ENCODE data around the gene NPW.
A peak's percentile ranks its signal among the peaks of the same experiment; 100 is the strongest.

The NPW gene

DNA sequence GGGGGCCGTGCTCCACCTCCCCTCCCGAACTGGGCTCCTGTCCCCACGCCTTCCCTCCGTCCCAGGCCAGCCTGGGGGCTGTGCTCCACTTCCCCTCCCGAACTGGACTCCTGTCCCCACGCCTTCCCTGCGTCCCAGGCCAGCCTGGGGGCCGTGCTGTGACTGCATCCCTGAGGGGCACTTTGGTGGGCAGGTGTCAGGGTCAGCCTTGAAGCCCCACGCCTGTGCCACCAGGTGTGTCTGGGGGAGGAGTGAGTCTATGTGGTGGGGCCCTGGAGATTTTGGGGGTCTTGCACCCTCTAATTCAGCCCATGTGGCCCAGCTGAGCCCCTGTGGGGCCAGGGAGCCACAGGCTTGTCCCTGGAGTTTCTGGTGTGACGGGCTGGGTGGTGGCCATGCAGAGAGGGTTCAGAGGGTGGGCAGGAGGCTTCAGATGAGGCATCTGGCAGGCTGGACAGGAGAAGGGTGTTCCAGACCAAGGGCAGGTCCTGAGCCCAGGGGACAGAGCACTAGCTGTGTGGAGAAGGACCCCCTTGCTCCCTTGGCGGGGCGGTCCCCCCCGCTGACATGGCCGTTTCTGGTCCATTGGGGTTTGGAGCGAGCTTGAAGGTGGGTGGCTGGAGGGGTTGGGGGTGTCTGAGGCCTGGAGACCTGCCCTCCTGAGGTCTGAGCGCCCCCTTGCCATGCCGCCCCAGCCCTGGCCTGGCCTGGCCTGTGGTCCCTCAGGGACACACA lies 15.3 kb downstream of the NPW start:
- H3K4me1 ChIP-seq (ENCODE audit: control insufficient read depth in 2 of 2, insufficient read depth in 1 of 2, low read depth in 1 of 2, low read length in 2 of 2) = peaks cover 7 to 29% of the 10 kb centered on the region in 2 donors
- H3K4ac ChIP-seq (ENCODE audit: low read length) = no peak overlapping the region
- H2BK12ac ChIP-seq (ENCODE audit: low read length) = peak overlapping the region; percentile 73
- H3K9me3 ChIP-seq (replicated peaks in 1 of 2; ENCODE audit: control insufficient read depth in 2 of 2, insufficient read depth in 1 of 2, low read depth in 1 of 2, low read length in 2 of 2) = no peaks in the 10 kb centered on the region
- no peak overlapping the region for H4K8ac ChIP-seq (ENCODE audit: low read depth, low read length)
- H3K4me2 ChIP-seq (ENCODE audit: insufficient read depth, low read length, poor library complexity, severe bottlenecking) = no peak overlapping the region
- H3K18ac ChIP-seq (ENCODE audit: low read length) = no peak overlapping the region
- peak overlapping the region; percentile 60 for H3K9ac ChIP-seq (ENCODE audit: low read depth, low read length, poor library complexity)
- peak overlapping the region; percentile 72 for H2BK120ac ChIP-seq (ENCODE audit: low read depth, low read length)
- no peak overlapping the region for H2AFZ ChIP-seq (ENCODE audit: low read length)
- no peaks in the 10 kb centered on the region for H3K27me3 ChIP-seq (ENCODE audit: control insufficient read depth in 3 of 3, insufficient read depth in 3 of 3, low read depth in 1 of 3, low read length in 3 of 3)
- WGBS, 2 donors (ENCODE audit: extremely low coverage in 2 of 2, insufficient read length in 2 of 2, insufficient replicate concordance in 1 of 2) = no CpG with 5 or more reads among the region's 17 CpGs
- no peak overlapping the region for H4K91ac ChIP-seq (ENCODE audit: low read depth, low read length, poor library complexity)
- H3K27ac ChIP-seq (replicated peaks; ENCODE audit: low read length) = no peak overlapping the region
- H2AK5ac ChIP-seq (ENCODE audit: low read depth, low read length) = no peak overlapping the region
- DNase-seq (ENCODE audit: low spot score) = no peak
- H2BK5ac ChIP-seq (ENCODE audit: low read length) = no peak overlapping the region
- H2BK15ac ChIP-seq (ENCODE audit: low read length) = no peak overlapping the region
- H3K36me3 ChIP-seq (replicated peaks in 1 of 2; ENCODE audit: control insufficient read depth in 2 of 2, insufficient read depth in 2 of 2, low read length in 2 of 2) = peaks cover 0 to 2% of the 10 kb centered on the region in 2 donors
- H3K14ac ChIP-seq (ENCODE audit: low read length) = no peak overlapping the region
- peak overlapping the region in 1 of 2 donors; percentile 36 for H3K4me3 ChIP-seq (ENCODE audit: low read length in 2 of 2)
- peak overlapping the region; percentile 85 for H3K23ac ChIP-seq (ENCODE audit: low read depth, low read length, poor library complexity)
- peaks cover 3% of the 10 kb centered on the region for H3K79me1 ChIP-seq (ENCODE audit: low read depth, low read length)

- H3K23ac ChIP-seq (ENCODE audit: low read depth, low read length, poor library complexity) = peak overlapping the region; percentile 85
- WGBS, 2 donors (ENCODE audit: extremely low coverage in 2 of 2, insufficient read length in 2 of 2, insufficient replicate concordance in 1 of 2) = no CpG with 5 or more reads among the region's 34 CpGs
- peak overlapping the region; percentile 73 for H2BK12ac ChIP-seq (ENCODE audit: low read length)
- no peaks in the 10 kb centered on the region for H3K9me3 ChIP-seq (replicated peaks in 1 of 2; ENCODE audit: control insufficient read depth in 2 of 2, insufficient read depth in 1 of 2, low read depth in 1 of 2, low read length in 2 of 2)
- peaks cover 0 to 2% of the 10 kb centered on the region in 2 donors for H3K36me3 ChIP-seq (replicated peaks in 1 of 2; ENCODE audit: control insufficient read depth in 2 of 2, insufficient read depth in 2 of 2, low read length in 2 of 2)
- H3K18ac ChIP-seq (ENCODE audit: low read length) = peak overlapping the region; percentile 85
- peak overlapping the region; percentile 24 for H3K27ac ChIP-seq (replicated peaks; ENCODE audit: low read length)
- peak overlapping the region; percentile 82 for H3K14ac ChIP-seq (ENCODE audit: low read length)
- H3K4me1 ChIP-seq (ENCODE audit: control insufficient read depth in 2 of 2, insufficient read depth in 1 of 2, low read depth in 1 of 2, low read length in 2 of 2) = peaks cover 7 to 29% of the 10 kb centered on the region in 2 donors
- peaks cover 5% of the 10 kb centered on the region for H3K79me1 ChIP-seq (ENCODE audit: low read depth, low read length)
- peak overlapping the region; percentile 66 for H2BK5ac ChIP-seq (ENCODE audit: low read length)
- H3K27me3 ChIP-seq (ENCODE audit: control insufficient read depth in 3 of 3, insufficient read depth in 3 of 3, low read depth in 1 of 3, low read length in 3 of 3) = no peaks in the 10 kb centered on the region
- no peak overlapping the region for H3K4me3 ChIP-seq (ENCODE audit: low read length in 2 of 2)
- peak overlapping the region; percentile 72 for H2BK120ac ChIP-seq (ENCODE audit: low read depth, low read length)
- H2AFZ ChIP-seq (ENCODE audit: low read length) = peak overlapping the region; percentile 35
- H4K91ac ChIP-seq (ENCODE audit: low read depth, low read length, poor library complexity) = no peak overlapping the region
- DNase-seq (ENCODE audit: low spot score) = no peak
- H2BK15ac ChIP-seq (ENCODE audit: low read length) = no peak overlapping the region
- no peak overlapping the region for H3K4me2 ChIP-seq (ENCODE audit: insufficient read depth, low read length, poor library complexity, severe bottlenecking)
- H3K4ac ChIP-seq (ENCODE audit: low read length) = no peak overlapping the region
- peak overlapping the region; percentile 75 for H2AK5ac ChIP-seq (ENCODE audit: low read depth, low read length)
- peak overlapping the region; percentile 43 for H4K8ac ChIP-seq (ENCODE audit: low read depth, low read length)
- H3K9ac ChIP-seq (ENCODE audit: low read depth, low read length, poor library complexity) = peak overlapping the region; percentile 60
Measured at GRCh38 chr16:2035431-2036199, 16.0 kb downstream of the NPW start.

DNA sequence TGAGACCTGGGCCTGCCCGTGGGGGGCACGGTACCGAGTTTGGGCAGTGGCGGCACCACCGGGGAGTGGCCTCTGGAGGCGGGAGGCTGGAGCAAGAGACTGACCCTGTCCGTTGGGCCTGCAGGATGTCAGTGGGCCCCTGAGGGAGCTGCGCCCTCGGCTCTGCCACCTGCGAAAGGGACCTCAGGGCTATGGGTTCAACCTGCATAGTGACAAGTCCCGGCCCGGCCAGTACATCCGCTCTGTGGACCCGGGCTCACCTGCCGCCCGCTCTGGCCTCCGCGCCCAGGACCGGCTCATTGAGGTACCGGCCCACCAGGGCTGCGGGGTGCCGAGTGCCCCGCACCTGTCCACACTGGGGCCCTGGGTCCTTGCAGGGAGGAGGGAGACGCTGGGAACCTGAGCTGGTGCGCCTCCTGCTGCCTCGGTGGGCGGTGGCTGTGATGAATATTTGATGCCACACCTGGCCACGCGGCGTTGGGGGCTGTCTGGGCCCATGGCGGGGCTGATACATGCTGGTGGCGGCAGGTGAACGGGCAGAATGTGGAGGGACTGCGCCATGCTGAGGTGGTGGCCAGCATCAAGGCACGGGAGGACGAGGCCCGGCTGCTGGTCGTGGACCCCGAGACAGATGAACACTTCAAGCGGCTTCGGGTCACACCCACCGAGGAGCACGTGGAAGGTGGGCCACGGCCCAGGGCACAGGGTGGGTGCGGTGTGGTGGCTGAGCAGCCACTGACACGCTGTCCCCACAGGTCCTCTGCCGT lies 16.8 kb downstream of the NPW start:
- WGBS, 2 donors (ENCODE audit: extremely low coverage in 2 of 2, insufficient read length in 2 of 2, insufficient replicate concordance in 1 of 2) = no CpG with 5 or more reads among the region's 47 CpGs
- no peak overlapping the region for H4K91ac ChIP-seq (ENCODE audit: low read depth, low read length, poor library complexity)
- DNase-seq (ENCODE audit: low spot score) = no peak
- peak overlapping the region; percentile 66 for H2BK5ac ChIP-seq (ENCODE audit: low read length)
- no peak overlapping the region for H3K18ac ChIP-seq (ENCODE audit: low read length)
- H3K4me3 ChIP-seq (ENCODE audit: low read length in 2 of 2) = no peak overlapping the region
- H2BK120ac ChIP-seq (ENCODE audit: low read depth, low read length) = no peak overlapping the region
- peak overlapping the region; percentile 35 for H2AFZ ChIP-seq (ENCODE audit: low read length)
- H3K4me1 ChIP-seq (ENCODE audit: control insufficient read depth in 2 of 2, insufficient read depth in 1 of 2, low read depth in 1 of 2, low read length in 2 of 2) = peaks cover 7 to 29% of the 10 kb centered on the region in 2 donors
- H4K8ac ChIP-seq (ENCODE audit: low read depth, low read length) = peak overlapping the region; percentile 43
- H3K36me3 ChIP-seq (replicated peaks in 1 of 2; ENCODE audit: control insufficient read depth in 2 of 2, insufficient read depth in 2 of 2, low read length in 2 of 2) = peaks cover 0 to 2% of the 10 kb centered on the region in 2 donors
- H3K23ac ChIP-seq (ENCODE audit: low read depth, low read length, poor library complexity) = peak overlapping the region; percentile 65
- H3K4ac ChIP-seq (ENCODE audit: low read length) = peak overlapping the region; percentile 76
- H3K14ac ChIP-seq (ENCODE audit: low read length) = peak overlapping the region; percentile 82
- H3K4me2 ChIP-seq (ENCODE audit: insufficient read depth, low read length, poor library complexity, severe bottlenecking) = no peak overlapping the region
- no peaks in the 10 kb centered on the region for H3K27me3 ChIP-seq (ENCODE audit: control insufficient read depth in 3 of 3, insufficient read depth in 3 of 3, low read depth in 1 of 3, low read length in 3 of 3)
- peaks cover 5% of the 10 kb centered on the region for H3K79me1 ChIP-seq (ENCODE audit: low read depth, low read length)
- H2AK5ac ChIP-seq (ENCODE audit: low read depth, low read length) = peak overlapping the region; percentile 81
- H2BK12ac ChIP-seq (ENCODE audit: low read length) = peak overlapping the region; percentile 84
- peak overlapping the region; percentile 24 for H3K27ac ChIP-seq (replicated peaks; ENCODE audit: low read length)
- no peaks in the 10 kb centered on the region for H3K9me3 ChIP-seq (replicated peaks in 1 of 2; ENCODE audit: control insufficient read depth in 2 of 2, insufficient read depth in 1 of 2, low read depth in 1 of 2, low read length in 2 of 2)
- peak overlapping the region; percentile 75 for H2BK15ac ChIP-seq (ENCODE audit: low read length)
- H3K9ac ChIP-seq (ENCODE audit: low read depth, low read length, poor library complexity) = no peak overlapping the region
